Measurements from ENCODE around the gene TCF4.

TCF4 gene

DNA sequence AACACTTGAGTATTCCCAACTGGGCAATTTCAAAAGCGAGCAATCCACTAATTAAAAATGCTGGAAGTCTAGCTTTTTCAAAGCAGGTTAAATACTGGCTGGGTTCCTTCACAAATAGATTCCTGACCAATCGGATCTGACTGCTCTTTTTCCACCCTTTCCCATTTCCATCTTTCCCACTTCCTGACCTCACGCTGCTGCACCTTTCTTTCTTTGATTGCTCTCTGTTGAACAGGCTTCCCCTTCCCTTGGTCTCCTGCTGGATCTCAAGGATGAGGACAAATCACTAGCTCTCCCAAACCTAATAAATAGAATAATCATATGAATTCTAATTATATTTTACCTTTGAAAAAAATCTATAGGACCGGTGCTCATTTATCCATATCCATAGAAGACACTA is 121.2 kb downstream of the TCF4 start:
- no peak for DNase-seq (ENCODE audit: low read depth)
- TF ChIP-seq, protein P1, sequence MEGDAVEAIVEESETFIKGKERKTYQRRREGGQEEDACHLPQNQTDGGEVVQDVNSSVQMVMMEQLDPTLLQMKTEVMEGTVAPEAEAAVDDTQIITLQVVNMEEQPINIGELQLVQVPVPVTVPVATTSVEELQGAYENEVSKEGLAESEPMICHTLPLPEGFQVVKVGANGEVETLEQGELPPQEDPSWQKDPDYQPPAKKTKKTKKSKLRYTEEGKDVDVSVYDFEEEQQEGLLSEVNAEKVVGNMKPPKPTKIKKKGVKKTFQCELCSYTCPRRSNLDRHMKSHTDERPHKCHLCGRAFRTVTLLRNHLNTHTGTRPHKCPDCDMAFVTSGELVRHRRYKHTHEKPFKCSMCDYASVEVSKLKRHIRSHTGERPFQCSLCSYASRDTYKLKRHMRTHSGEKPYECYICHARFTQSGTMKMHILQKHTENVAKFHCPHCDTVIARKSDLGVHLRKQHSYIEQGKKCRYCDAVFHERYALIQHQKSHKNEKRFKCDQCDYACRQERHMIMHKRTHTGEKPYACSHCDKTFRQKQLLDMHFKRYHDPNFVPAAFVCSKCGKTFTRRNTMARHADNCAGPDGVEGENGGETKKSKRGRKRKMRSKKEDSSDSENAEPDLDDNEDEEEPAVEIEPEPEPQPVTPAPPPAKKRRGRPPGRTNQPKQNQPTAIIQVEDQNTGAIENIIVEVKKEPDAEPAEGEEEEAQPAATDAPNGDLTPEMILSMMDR (conservative IDR thresholded peaks at IDR 0.05; ENCODE audit: low read length), result no peak
- H3K4me3 ChIP-seq (ENCODE audit: low read length), result no peak overlapping the region

- TF ChIP-seq, protein P1 (conservative IDR thresholded peaks at IDR 0.05; ENCODE audit: low read length), result 0 out of 2 replicates have a peak, but pooled peaks have one; percentile 7
- H3K4me3 ChIP-seq (ENCODE audit: low read length), result no peak overlapping the region
- DNase-seq (ENCODE audit: low read depth), result no peak
Measured at GRCh38 chr18:55465313-55465712, 122.7 kb downstream of the TCF4 start.

- no peak overlapping the region for H3K4me3 ChIP-seq (ENCODE audit: low read length)
- no peak for DNase-seq (ENCODE audit: low read depth)
- TF ChIP-seq, protein P1 (conservative IDR thresholded peaks at IDR 0.05; ENCODE audit: low read length), result no peak
Measured at GRCh38 chr18:55464581-55464980, 123.4 kb downstream of the TCF4 start.

DNA sequence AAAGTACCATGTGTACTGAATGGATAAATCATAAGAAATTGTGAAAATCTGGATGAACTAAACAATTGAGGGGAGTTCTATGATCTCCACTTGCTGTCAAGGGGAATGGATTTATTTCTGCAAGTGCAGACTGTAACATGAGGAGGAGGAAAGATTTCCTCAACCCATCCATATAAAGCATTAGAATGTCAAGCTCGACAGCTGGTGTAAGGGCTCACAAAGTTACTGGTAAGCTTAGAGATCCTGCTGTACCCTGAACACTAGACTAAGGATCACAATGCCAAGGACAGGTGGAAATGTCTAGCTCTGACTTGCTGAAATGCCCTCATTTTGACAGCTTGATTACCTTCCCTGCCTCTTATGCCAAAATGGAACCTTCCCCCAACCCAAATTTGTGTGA is 125.3 kb downstream of the TCF4 start:
- TF ChIP-seq, protein P1 (conservative IDR thresholded peaks at IDR 0.05; ENCODE audit: low read length), result no peak
- DNase-seq (ENCODE audit: low read depth), result no peak
- no peak overlapping the region for H3K4me3 ChIP-seq (ENCODE audit: low read length)

DNA sequence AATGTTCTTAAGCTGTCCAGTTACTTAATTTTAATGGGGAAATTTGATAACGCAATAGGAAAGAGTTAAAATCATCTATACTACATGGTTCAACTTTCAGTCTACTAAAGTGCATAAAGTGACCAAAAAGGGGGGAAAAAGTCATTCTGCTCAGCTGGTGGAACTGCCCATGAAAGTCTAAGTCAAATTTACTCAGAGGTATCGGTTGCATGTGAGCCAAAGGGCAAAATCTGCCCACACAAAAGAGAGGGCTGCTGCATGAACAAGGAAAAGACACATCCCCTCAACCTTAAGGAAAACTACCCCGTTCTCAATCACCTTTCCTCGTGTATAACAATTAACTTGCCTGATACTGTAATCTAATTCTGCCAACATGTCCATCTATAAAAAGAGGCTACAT is 126.1 kb downstream of the TCF4 start:
- DNase-seq (ENCODE audit: low read depth), result no peak
- no peak overlapping the region for H3K4me3 ChIP-seq (ENCODE audit: low read length)
- TF ChIP-seq, protein P1 (conservative IDR thresholded peaks at IDR 0.05; ENCODE audit: low read length), result no peak

DNA sequence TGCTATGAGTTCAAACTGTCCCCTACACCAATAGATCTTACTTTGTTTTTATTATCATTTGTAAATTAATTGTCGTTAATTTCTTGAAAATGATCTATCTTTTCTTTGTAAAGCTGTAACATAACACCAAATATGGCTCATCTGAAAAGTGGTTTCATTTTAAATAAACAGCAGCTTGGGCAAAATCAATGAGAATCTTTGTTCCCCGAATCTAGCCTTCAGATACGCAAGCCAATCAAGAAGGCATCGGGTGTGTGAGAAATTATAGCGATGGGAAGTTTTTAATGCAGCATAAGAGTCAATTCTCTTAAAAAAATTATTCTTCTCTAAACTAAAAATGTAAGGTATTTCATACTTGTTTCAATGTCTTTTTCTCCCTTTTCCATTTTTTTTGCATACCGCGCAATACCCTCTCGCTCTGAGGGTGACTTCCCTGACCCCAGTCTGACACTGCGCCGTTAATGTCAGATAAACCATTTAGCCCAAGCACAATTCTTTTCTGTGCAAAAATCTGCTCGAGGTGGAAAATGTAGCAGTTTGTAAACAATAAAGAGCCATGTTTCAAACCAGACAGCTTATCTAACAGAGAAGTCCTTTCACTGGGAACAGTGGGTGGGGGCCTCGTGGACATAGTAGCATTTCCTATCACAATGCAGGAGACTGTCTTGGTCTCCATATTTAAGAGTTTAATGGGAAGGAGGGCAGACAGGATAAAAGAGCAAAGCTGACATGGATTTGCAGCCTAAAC is 129.4 kb downstream of the TCF4 start:
- TF ChIP-seq, protein P1 (conservative IDR thresholded peaks at IDR 0.05; ENCODE audit: low read length), result no peak
- H3K4me3 ChIP-seq (ENCODE audit: low read length), result no peak overlapping the region

DNA sequence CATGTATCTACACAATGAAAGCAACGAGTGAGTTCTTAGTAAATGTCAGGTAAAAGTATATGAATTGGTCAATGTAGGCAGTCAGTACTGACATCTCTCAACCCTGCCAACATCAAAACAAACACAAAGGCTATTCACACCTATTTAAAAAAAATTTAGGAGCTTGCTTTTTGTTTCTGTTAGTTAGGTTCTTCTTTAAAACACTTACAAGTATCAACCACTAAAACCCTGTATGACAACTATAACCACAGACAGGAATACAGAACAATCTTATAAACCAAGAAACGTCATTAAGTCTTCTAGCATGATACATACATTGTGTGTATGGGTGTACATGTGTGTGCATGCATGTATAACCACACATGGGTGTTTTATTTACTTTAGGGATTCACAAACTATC is 131.0 kb downstream of the TCF4 start:
- no peak for DNase-seq (ENCODE audit: low read depth)
- TF ChIP-seq, protein P1 (conservative IDR thresholded peaks at IDR 0.05; ENCODE audit: low read length), result no peak
- H3K4me3 ChIP-seq (ENCODE audit: low read length), result no peak overlapping the region

More for the DNA sequence above, 129.4 kb downstream of the TCF4 start:
- no peak for DNase-seq (ENCODE audit: low read depth)

Measured in AG10803 (cell line).